Hepatocyte (in vitro differentiated cells): ENCODE measurements around the gene ALAD. TPM values are rescaled to one million over a fixed set of nuclear protein-coding genes. Genes with fewer than 3 reads are reported as not detected.

Experiments used
- DNase-seq: peaks from one replicate; pipeline ENCODE4 v3.0.0-alpha.2; 2016; ENCODE audit warnings: low spot score
- H2AFZ ChIP-seq: fragments of 200-600 bp; sonication (generic); 2 replicates; pipeline ENCODE4 v1.6.0; 2016; ENCODE audit warnings: antibody characterized with exemption, mild to moderate bottlenecking
- H3K27ac ChIP-seq: fragments of 200-600 bp; sonication (generic); 2 replicates; pipeline ENCODE4 v1.5.1; 2016; ENCODE audit warnings: mild to moderate bottlenecking
- H3K27me3 ChIP-seq: fragments of 200-600 bp; sonication (generic); 2 replicates; pipeline ENCODE4 v1.6.1; 2016
- H3K36me3 ChIP-seq: fragments of 200-600 bp; sonication (generic); replicated peaks from 2 replicates; pipeline ENCODE4 v1.5.1; 2016; ENCODE audit warnings: low read depth; ENCODE audit not compliant: insufficient read depth
- H3K4me1 ChIP-seq: fragments of 200-600 bp; sonication (generic); 2 replicates; pipeline ENCODE4 v1.5.1; 2016; ENCODE audit warnings: mild to moderate bottlenecking, moderate library complexity; ENCODE audit not compliant: insufficient read depth
- H3K4me2 ChIP-seq: fragments of 200-600 bp; sonication (generic); 2 replicates; pipeline ENCODE4 v1.6.0; 2016
- H3K4me3 ChIP-seq: fragments of 200-600 bp; sonication (generic); 2 replicates; pipeline ENCODE4 v1.5.1; 2016; ENCODE audit warnings: mild to moderate bottlenecking
- H3K79me2 ChIP-seq: fragments of 200-600 bp; sonication (generic); 2 replicates; pipeline ENCODE4 v1.6.0; 2017; ENCODE audit warnings: mild to moderate bottlenecking
- H3K9me2 ChIP-seq: fragments of 200-600 bp; sonication (generic); replicated peaks from 2 replicates; pipeline ENCODE4 v1.6.0; 2017; ENCODE audit warnings: mild to moderate bottlenecking; ENCODE audit not compliant: insufficient read depth
- H3K9me3 ChIP-seq: fragments of 200-600 bp; sonication (generic); 2 replicates; pipeline ENCODE4 v1.5.1; 2016; ENCODE audit warnings: low read depth, mild to moderate bottlenecking
- H4K20me1 ChIP-seq: fragments of 200-600 bp; sonication (generic); 2 replicates; pipeline ENCODE4 v1.6.0; 2016; ENCODE audit warnings: mild to moderate bottlenecking; ENCODE audit not compliant: insufficient read depth, poor library complexity, severe bottlenecking
- CTCF ChIP-seq: fragments of 200-600 bp; sonication (generic); IDR thresholded peaks from 2 replicates; pipeline ENCODE4 v1.5.1; 2016; ENCODE audit warnings: antibody characterized with exemption, mild to moderate bottlenecking; ENCODE audit not compliant: poor library complexity
- EZH2 ChIP-seq: fragments of 200-600 bp; sonication (generic); IDR thresholded peaks from 2 replicates; pipeline ENCODE4 v1.6.1; 2016; ENCODE audit warnings: antibody characterized with exemption, mild to moderate bottlenecking, borderline replicate concordance
- EZH2phosphoT487 ChIP-seq: fragments of 200-600 bp; sonication (generic); IDR thresholded peaks from one replicate; pipeline ENCODE4 v1.6.1; 2018; ENCODE audit warnings: antibody characterized with exemption, mild to moderate bottlenecking, low read depth, moderate library complexity; ENCODE audit not compliant: unreplicated experiment, severe bottlenecking
- WGBS: methylation state at CpG from one replicate; pipeline ENCODE4 v1.1.6; 2016; ENCODE audit warnings: low lambda C conversion rate; ENCODE audit errors: missing lambda C conversion rate; 5-methylcytosine and 5-hydroxymethylcytosine counted together
- polyA plus RNA-seq: library from polyadenylated mRNA; unstranded; fragments of >200 nt; fragmentation: Nextera tagmentation; extraction: Ambion mirVana; gene quantifications from 2 replicates; pipeline ENCODE4 v1.2.1, GENCODE V29; 2016
- total RNA-seq: library from RNA; depleted of rRNA; stranded (reverse); fragments of >200 nt; gene quantifications from 2 replicates; pipeline ENCODE4 v1.2.3, GENCODE V29; 2014

The ALAD gene
- total and polyA plus RNA-seq, 2 experiments from 2014 or later = 27.8 to 43.8 TPM

- no peaks in the 10 kb centered on the region for H3K9me2 ChIP-seq
- H3K36me3 ChIP-seq = no peaks in the 10 kb centered on the region
- H3K79me2 ChIP-seq = no peaks in the 10 kb centered on the region
- WGBS = 96% methylated on average over 1 of the region's 1 CpG
- TF ChIP-seq EZH2phosphoT487 = no peak
- no peak for TF ChIP-seq CTCF
- no peak for TF ChIP-seq EZH2
- no peak overlapping the region for H3K4me3 ChIP-seq
- no peaks in the 10 kb centered on the region for H3K9me3 ChIP-seq
- no peaks in the 10 kb centered on the region for H4K20me1 ChIP-seq
- H3K4me2 ChIP-seq = no peak overlapping the region
- no peak for DNase-seq
- H3K27ac ChIP-seq = no peak overlapping the region
- H3K27me3 ChIP-seq = no peaks in the 10 kb centered on the region
- no peak overlapping the region for H2AFZ ChIP-seq
- no peaks in the 10 kb centered on the region for H3K4me1 ChIP-seq
Measured at GRCh38 chr9:113428062-113428615, 27.1 kb upstream of the ALAD start.

GRCh38 chr9:113427629-113428028, 26.5 kb upstream of the ALAD start:
- Histone ChIP-seq H3K4me3 (no peak overlapping the region), H3K79me2 (no peaks in the 10 kb centered on the region), H3K27ac (no peak overlapping the region), H4K20me1 (no peaks in the 10 kb centered on the region), H3K4me2 (no peak overlapping the region), H3K9me3 (no peaks in the 10 kb centered on the region), H3K4me1 (no peaks in the 10 kb centered on the region), H3K36me3 (no peaks in the 10 kb centered on the region), H3K9me2 (no peaks in the 10 kb centered on the region), H3K27me3 (no peaks in the 10 kb centered on the region), H2AFZ (no peak overlapping the region)
- no peak for TF ChIP-seq CTCF
- TF ChIP-seq EZH2 = no peak
- TF ChIP-seq EZH2phosphoT487 = no peak
- no peak for DNase-seq
- 86% methylated on average over 2 of the region's 2 CpGs for WGBS

GRCh38 chr9:113426701-113427100, 25.6 kb upstream of the ALAD start:
- DNase-seq = no peak
- Histone ChIP-seq H3K36me3 (no peaks in the 10 kb centered on the region), H2AFZ (no peak overlapping the region), H3K9me3 (no peaks in the 10 kb centered on the region), H3K9me2 (no peaks in the 10 kb centered on the region), H3K4me1 (no peaks in the 10 kb centered on the region), H3K27me3 (no peaks in the 10 kb centered on the region), H3K79me2 (no peaks in the 10 kb centered on the region), H3K4me2 (no peak overlapping the region), H4K20me1 (no peaks in the 10 kb centered on the region), H3K4me3 (no peak overlapping the region), H3K27ac (no peak overlapping the region)
- WGBS = 83% methylated on average over 1 of the region's 1 CpG
- TF ChIP-seq CTCF = no peak
- no peak for TF ChIP-seq EZH2
- TF ChIP-seq EZH2phosphoT487 = no peak

GRCh38 chr9:113425072-113425471, 24.0 kb upstream of the ALAD start:
- H3K27ac ChIP-seq = no peak overlapping the region
- no peaks in the 10 kb centered on the region for H4K20me1 ChIP-seq
- no peaks in the 10 kb centered on the region for H3K4me1 ChIP-seq
- H3K27me3 ChIP-seq = no peaks in the 10 kb centered on the region
- no peak overlapping the region for H3K4me3 ChIP-seq
- H2AFZ ChIP-seq = no peak overlapping the region
- no peak for DNase-seq
- H3K36me3 ChIP-seq = no peaks in the 10 kb centered on the region
- 62% methylated on average over 2 of the region's 2 CpGs for WGBS
- H3K9me3 ChIP-seq = no peaks in the 10 kb centered on the region
- H3K4me2 ChIP-seq = no peak overlapping the region
- no peaks in the 10 kb centered on the region for H3K79me2 ChIP-seq
- H3K9me2 ChIP-seq = no peaks in the 10 kb centered on the region
- TF ChIP-seq EZH2phosphoT487 (no peak), CTCF (no peak), EZH2 (no peak)
